HG03108 (cell line): ENCODE measurements around the gene PTPN1.
"Not testable (repeated sequence)": the region's sequence is repeated elsewhere in the genome, so short reads cannot be mapped to it uniquely, and the experiment has no call there.

Experiments
- ATAC-seq: cut with Tn5 transposase; IDR thresholded peaks from one replicate; pipeline ENCODE4 v1.9.1; 2021; ENCODE audit warnings: moderate library complexity; ENCODE audit not compliant: unreplicated experiment

The PTPN1 gene

GRCh38 chr20:50602432-50603088 is 92.4 kb downstream of the PTPN1 start:
- no peak for ATAC-seq

- ATAC-seq: no peak
These were observed 94.3 kb downstream of the PTPN1 start for GRCh38 chr20:50604451-50604850.

- ATAC-seq: no peak
These were observed 95.0 kb downstream of the PTPN1 start for GRCh38 chr20:50605136-50605535.

- no peak for ATAC-seq
These were observed 97.3 kb downstream of the PTPN1 start for GRCh38 chr20:50607436-50607835.

- no peak for ATAC-seq
These were observed 97.9 kb downstream of the PTPN1 start for GRCh38 chr20:50607850-50608749.

GRCh38 chr20:50608750-50609104 is 98.5 kb downstream of the PTPN1 start:
- no peak for ATAC-seq

GRCh38 chr20:50609438-50609989 is 99.3 kb downstream of the PTPN1 start:
- no peak for ATAC-seq

- ATAC-seq: no peak
These were observed 100.1 kb downstream of the PTPN1 start for GRCh38 chr20:50610212-50610718.

GRCh38 chr20:50611128-50611810 is 101.1 kb downstream of the PTPN1 start:
- ATAC-seq: no peak

GRCh38 chr20:50613438-50614169 is 103.4 kb downstream of the PTPN1 start:
- ATAC-seq: no peak

- no peak for ATAC-seq
These were observed 105.2 kb downstream of the PTPN1 start for GRCh38 chr20:50615407-50615806.

- no peak for ATAC-seq
These were observed 106.8 kb downstream of the PTPN1 start for GRCh38 chr20:50617022-50617421.

GRCh38 chr20:50618537-50618936 is 108.4 kb downstream of the PTPN1 start:
- ATAC-seq: no peak

GRCh38 chr20:50620459-50620858 is 110.3 kb downstream of the PTPN1 start:
- not testable (repeated sequence) for ATAC-seq

- no peak for ATAC-seq
These were observed 111.0 kb downstream of the PTPN1 start for GRCh38 chr20:50621068-50621665.

- no peak for ATAC-seq
These were observed 114.3 kb downstream of the PTPN1 start for GRCh38 chr20:50624351-50625016.

- ATAC-seq: no peak
These were observed 115.9 kb downstream of the PTPN1 start for GRCh38 chr20:50625986-50626677.

GRCh38 chr20:50627747-50628146 is 117.6 kb downstream of the PTPN1 start:
- ATAC-seq: no peak

GRCh38 chr20:50628332-50628731 is 118.1 kb downstream of the PTPN1 start:
- no peak for ATAC-seq
